Hepatocyte (in vitro differentiated cells): ENCODE data around the gene RPL28. TPM values are rescaled to one million over a fixed set of nuclear protein-coding genes. Genes with fewer than 3 reads are reported as not detected.
"Not testable (repeated sequence)": the region's sequence is repeated elsewhere in the genome, so short reads cannot be mapped to it uniquely, and the experiment has no call there.

Experiments used
- DNase-seq: peaks from one replicate; pipeline ENCODE4 v3.0.0-alpha.2; 2016; ENCODE audit warnings: low spot score
- H2AFZ ChIP-seq: fragments of 200-600 bp; sonication (generic); 2 replicates; pipeline ENCODE4 v1.6.0; 2016; ENCODE audit warnings: antibody characterized with exemption, mild to moderate bottlenecking
- H3K27ac ChIP-seq: fragments of 200-600 bp; sonication (generic); 2 replicates; pipeline ENCODE4 v1.5.1; 2016; ENCODE audit warnings: mild to moderate bottlenecking
- H3K27me3 ChIP-seq: fragments of 200-600 bp; sonication (generic); 2 replicates; pipeline ENCODE4 v1.6.1; 2016
- H3K36me3 ChIP-seq: fragments of 200-600 bp; sonication (generic); replicated peaks from 2 replicates; pipeline ENCODE4 v1.5.1; 2016; ENCODE audit warnings: low read depth; ENCODE audit not compliant: insufficient read depth
- H3K4me1 ChIP-seq: fragments of 200-600 bp; sonication (generic); 2 replicates; pipeline ENCODE4 v1.5.1; 2016; ENCODE audit warnings: mild to moderate bottlenecking, moderate library complexity; ENCODE audit not compliant: insufficient read depth
- H3K4me2 ChIP-seq: fragments of 200-600 bp; sonication (generic); 2 replicates; pipeline ENCODE4 v1.6.0; 2016
- H3K4me3 ChIP-seq: fragments of 200-600 bp; sonication (generic); 2 replicates; pipeline ENCODE4 v1.5.1; 2016; ENCODE audit warnings: mild to moderate bottlenecking
- H3K79me2 ChIP-seq: fragments of 200-600 bp; sonication (generic); 2 replicates; pipeline ENCODE4 v1.6.0; 2017; ENCODE audit warnings: mild to moderate bottlenecking
- H3K9me2 ChIP-seq: fragments of 200-600 bp; sonication (generic); replicated peaks from 2 replicates; pipeline ENCODE4 v1.6.0; 2017; ENCODE audit warnings: mild to moderate bottlenecking; ENCODE audit not compliant: insufficient read depth
- H3K9me3 ChIP-seq: fragments of 200-600 bp; sonication (generic); 2 replicates; pipeline ENCODE4 v1.5.1; 2016; ENCODE audit warnings: low read depth, mild to moderate bottlenecking
- H4K20me1 ChIP-seq: fragments of 200-600 bp; sonication (generic); 2 replicates; pipeline ENCODE4 v1.6.0; 2016; ENCODE audit warnings: mild to moderate bottlenecking; ENCODE audit not compliant: insufficient read depth, poor library complexity, severe bottlenecking
- CTCF ChIP-seq: fragments of 200-600 bp; sonication (generic); IDR thresholded peaks from 2 replicates; pipeline ENCODE4 v1.5.1; 2016; ENCODE audit warnings: antibody characterized with exemption, mild to moderate bottlenecking; ENCODE audit not compliant: poor library complexity
- EZH2 ChIP-seq: fragments of 200-600 bp; sonication (generic); IDR thresholded peaks from 2 replicates; pipeline ENCODE4 v1.6.1; 2016; ENCODE audit warnings: antibody characterized with exemption, mild to moderate bottlenecking, borderline replicate concordance
- EZH2phosphoT487 ChIP-seq: fragments of 200-600 bp; sonication (generic); IDR thresholded peaks from one replicate; pipeline ENCODE4 v1.6.1; 2018; ENCODE audit warnings: antibody characterized with exemption, mild to moderate bottlenecking, low read depth, moderate library complexity; ENCODE audit not compliant: unreplicated experiment, severe bottlenecking
- WGBS: methylation state at CpG from one replicate; pipeline ENCODE4 v1.1.6; 2016; ENCODE audit warnings: low lambda C conversion rate; ENCODE audit errors: missing lambda C conversion rate; 5-methylcytosine and 5-hydroxymethylcytosine counted together
- polyA plus RNA-seq: library from polyadenylated mRNA; unstranded; fragments of >200 nt; fragmentation: Nextera tagmentation; extraction: Ambion mirVana; gene quantifications from 2 replicates; pipeline ENCODE4 v1.2.1, GENCODE V29; 2016
- total RNA-seq: library from RNA; depleted of rRNA; stranded (reverse); fragments of >200 nt; gene quantifications from 2 replicates; pipeline ENCODE4 v1.2.3, GENCODE V29; 2014

The RPL28 gene
- total and polyA plus RNA-seq, 2 experiments from 2014 or later, result 437 to 604 TPM

GRCh38 chr19:55400281-55401087, 14.8 kb downstream of the RPL28 start:
- 95% methylated on average over 14 of the region's 14 CpGs for WGBS
- Histone ChIP-seq H3K9me3 (no peaks in the 10 kb centered on the region), H3K4me2 (no peak overlapping the region), H3K36me3 (no peaks in the 10 kb centered on the region), H3K79me2 (peaks cover 18% of the 10 kb centered on the region), H3K9me2 (no peaks in the 10 kb centered on the region), H3K4me1 (no peaks in the 10 kb centered on the region), H3K27me3 (no peaks in the 10 kb centered on the region), H2AFZ (no peak overlapping the region), H3K27ac (no peak overlapping the region), H4K20me1 (no peaks in the 10 kb centered on the region), H3K4me3 (no peak overlapping the region)
- no peak for DNase-seq
- TF ChIP-seq EZH2phosphoT487, result no peak

- WGBS, result 92% methylated on average over 21 of the region's 28 CpGs
- not testable (repeated sequence) for H3K9me2 ChIP-seq, H3K4me2 ChIP-seq, H2AFZ ChIP-seq, H4K20me1 ChIP-seq, DNase-seq, H3K4me3 ChIP-seq, H3K36me3 ChIP-seq, H3K27ac ChIP-seq, H3K27me3 ChIP-seq, H3K4me1 ChIP-seq, H3K9me3 ChIP-seq
- H3K79me2 ChIP-seq, result peaks cover 27% of the 10 kb centered on the region
Observed at GRCh38 chr19:55401390-55401789, 15.7 kb downstream of the RPL28 start.

- Histone ChIP-seq H3K36me3 (no peaks in the 10 kb centered on the region), H2AFZ (no peak overlapping the region), H3K79me2 (peaks cover 37% of the 10 kb centered on the region)
Observed at GRCh38 chr19:55402509-55402908, 16.8 kb downstream of the RPL28 start.

GRCh38 chr19:55405638-55406037, 19.9 kb downstream of the RPL28 start:
- no peaks in the 10 kb centered on the region for H3K9me3 ChIP-seq
- no peaks in the 10 kb centered on the region for H3K27me3 ChIP-seq
- no peak overlapping the region for H3K27ac ChIP-seq
- H3K4me3 ChIP-seq, result no peak overlapping the region
- peaks cover 10% of the 10 kb centered on the region for H3K4me1 ChIP-seq
- H2AFZ ChIP-seq, result no peak overlapping the region
- TF ChIP-seq EZH2, result no peak
- no peak for TF ChIP-seq EZH2phosphoT487
- no peak for TF ChIP-seq CTCF
- H3K9me2 ChIP-seq, result no peaks in the 10 kb centered on the region
- H3K36me3 ChIP-seq, result no peaks in the 10 kb centered on the region
- peaks cover 5% of the 10 kb centered on the region for H4K20me1 ChIP-seq
- DNase-seq, result no peak
- peaks cover 37% of the 10 kb centered on the region for H3K79me2 ChIP-seq
- peak overlapping the region; percentile 87 for H3K4me2 ChIP-seq
- WGBS, result 93% methylated on average over 5 of the region's 5 CpGs

More at GRCh38 chr19:55402509-55402908, 16.8 kb downstream of the RPL28 start:
- H3K27me3 ChIP-seq, result no peaks in the 10 kb centered on the region
- H3K4me3 ChIP-seq, result no peak overlapping the region
- no peak for DNase-seq
- no peaks in the 10 kb centered on the region for H3K9me3 ChIP-seq
- WGBS, result 100% methylated on average over 2 of the region's 2 CpGs
- H3K27ac ChIP-seq, result no peak overlapping the region
- TF ChIP-seq EZH2phosphoT487 (no peak), CTCF (no peak), EZH2 (no peak)
- H3K9me2 ChIP-seq, result no peaks in the 10 kb centered on the region
- peaks cover 10% of the 10 kb centered on the region for H3K4me1 ChIP-seq
- no peak overlapping the region for H3K4me2 ChIP-seq
- H4K20me1 ChIP-seq, result peaks cover 5% of the 10 kb centered on the region
